ENCODE measurements around the gene NPIPB2. TPM values are rescaled to one million over a fixed set of nuclear protein-coding genes. Genes with fewer than 3 reads are reported as not detected.
A peak's percentile ranks its signal among the peaks of the same experiment; 100 is the strongest.

NPIPB2 gene
- total and polyA plus RNA-seq, 2 of the 8 experiments (the other 6 are each of a cell fraction or from before 2014, with no cell fraction given): 7.5 to 8.3 TPM

DNA sequence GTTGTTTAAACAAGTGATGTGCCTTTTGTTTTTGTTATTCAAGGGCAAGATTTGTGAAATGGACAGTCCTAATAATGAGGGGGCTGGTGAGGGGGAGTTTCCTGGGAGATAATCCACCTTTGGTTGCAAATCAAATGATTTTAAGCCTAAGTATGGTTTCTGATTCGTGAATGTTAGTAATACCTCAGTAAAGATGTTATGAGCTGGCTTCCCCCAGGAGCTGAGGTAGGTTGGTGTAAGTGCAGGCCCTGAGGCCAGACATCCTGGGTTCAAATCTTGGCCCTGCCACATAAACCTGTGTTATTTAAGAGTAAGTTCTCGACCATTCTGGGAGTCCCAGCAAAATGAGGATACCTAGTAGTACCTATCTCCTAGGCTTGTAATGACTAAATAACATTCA lies 36.2 kb upstream of the NPIPB2 start:
- CTCF ChIA-PET (ENCODE audit: partially characterized antibody): interaction anchor here (1.1 to 2.8 kb wide), 3 partner anchors 10 to 89 kb away, joined by 5 to 12 read pairs (median 8); no protein-coding TSS in a partner anchor
- WGBS, 2 experiments (ENCODE audit: extremely low coverage in 1 of 2, insufficient coverage in 1 of 2, insufficient read length in 1 of 2, insufficient replicate concordance in 2 of 2, low coverage in 1 of 2, low lambda C conversion rate in 2 of 2, missing lambda C conversion rate in 1 of 2): 83% methylated on average over 2 of the region's 2 CpGs; no CpG with 5 or more reads in 1 of the 2 experiments
- FAIRE-seq: no peak
- no peak for TF ChIP-seq MAFK (IDR thresholded peaks at IDR 0.05; ENCODE audit: low read depth, low read length)
- no peak for TF ChIP-seq CTCF (IDR thresholded peaks at IDR 0.05; ENCODE audit: control extremely low read depth in 1 of 3, insufficient read depth in 1 of 3, low read depth in 1 of 3, low read length in 3 of 3)
- no peak for TF ChIP-seq EZH2 (IDR thresholded peaks at IDR 0.05; ENCODE audit: low read depth, low read length, severe bottlenecking)
- TF ChIP-seq POU5F1 (IDR thresholded peaks at IDR 0.05; ENCODE audit: low read depth, low read length): no peak
- TF ChIP-seq KDM5A (IDR thresholded peaks at IDR 0.05; ENCODE audit: low read length): no peak
- no peak for TF ChIP-seq TCF12 (IDR thresholded peaks at IDR 0.05; ENCODE audit: low read depth, low read length)
- TF ChIP-seq CBX5 (IDR thresholded peaks at IDR 0.05; ENCODE audit: low read depth, low read length): no peak
- TF ChIP-seq RNF2 (IDR thresholded peaks at IDR 0.05; ENCODE audit: borderline replicate concordance, low read depth, low read length, missing control alignments, poor library complexity, severe bottlenecking): no peak
- TF ChIP-seq SAP30 (IDR thresholded peaks at IDR 0.05; ENCODE audit: insufficient read depth, insufficient replicate concordance, low read length): no peak
- TF ChIP-seq SIRT6 (IDR thresholded peaks at IDR 0.05; ENCODE audit: low read length): no peak
- no peak for TF ChIP-seq JUND (IDR thresholded peaks at IDR 0.05; ENCODE audit: low read length)

More for the DNA sequence above, 36.2 kb upstream of the NPIPB2 start:
- H3K18ac ChIP-seq (ENCODE audit: extremely low read depth, low read length): no peak overlapping the region
- no peak overlapping the region for H3K27ac ChIP-seq (ENCODE audit: low read depth, low read length)
- no peak overlapping the region for H4K5ac ChIP-seq (ENCODE audit: insufficient read length, low read depth, low read length)
- H2BK120ac ChIP-seq (replicated peaks; ENCODE audit: low read depth, low read length): no peak overlapping the region
- no peaks in the 10 kb centered on the region for H3K36me3 ChIP-seq (ENCODE audit: control insufficient read depth in 2 of 4, insufficient read depth in 4 of 4, low read length in 3 of 4)
- POLR2A ChIA-PET (ENCODE audit: partially characterized antibody): interaction anchor here (0.8 to 0.9 kb wide), 2 partner anchors 16 to 22 kb away, joined by 3 to 4 read pairs; no protein-coding TSS in a partner anchor
- no peak overlapping the region for H4K91ac ChIP-seq (replicated peaks; ENCODE audit: insufficient read length, low read length)
- no peaks in the 10 kb centered on the region for H3K79me2 ChIP-seq (ENCODE audit: control insufficient read depth in 1 of 2, insufficient read depth in 2 of 2, low read length in 2 of 2)
- no peak overlapping the region for H3K9ac ChIP-seq (replicated peaks in 1 of 4; ENCODE audit: extremely low read depth in 1 of 4, low read depth in 3 of 4, low read length in 3 of 4)
- peaks cover 11% of the 10 kb centered on the region for H3K23me2 ChIP-seq (ENCODE audit: low read depth, low read length)
- peaks cover 0 to 6% (median 2%) of the 10 kb centered on the region in 4 experiments; a peak in 3 of 7 replicates for H3K4me1 ChIP-seq (replicated peaks in 1 of 4; ENCODE audit: control insufficient read depth in 3 of 4, insufficient read depth in 4 of 4, low read length in 3 of 4)
- no peak for DNase-seq (ENCODE audit: low read depth in 1 of 2, low spot score in 2 of 2)
- H2BK20ac ChIP-seq (ENCODE audit: low read length): no peak overlapping the region
- H3K23ac ChIP-seq (ENCODE audit: insufficient read length): no peak overlapping the region
- no peaks in the 10 kb centered on the region for H4K20me1 ChIP-seq (replicated peaks in 1 of 2; ENCODE audit: control insufficient read depth in 1 of 2, insufficient read depth in 2 of 2, low read length in 2 of 2)
- no peak overlapping the region for H2AFZ ChIP-seq (ENCODE audit: low read length)
- H3K79me1 ChIP-seq (ENCODE audit: low read depth, low read length): no peaks in the 10 kb centered on the region; the same call in 1 of the 2 replicates
- no peak overlapping the region for H2BK5ac ChIP-seq (ENCODE audit: low read depth, low read length)
- no peaks in the 10 kb centered on the region for H3K27me3 ChIP-seq (replicated peaks in 1 of 4; ENCODE audit: control insufficient read depth in 3 of 4, extremely low read depth in 1 of 4, insufficient read depth in 3 of 4, low read length in 3 of 4)
- no peak overlapping the region for H2BK12ac ChIP-seq (ENCODE audit: low read depth, low read length)
- H2AK5ac ChIP-seq (ENCODE audit: low read depth, low read length): no peak overlapping the region
- H3K4ac ChIP-seq (replicated peaks; ENCODE audit: insufficient read length, low read depth, low read length): no peak overlapping the region
- H3K4me3 ChIP-seq (ENCODE audit: extremely low read depth in 1 of 4, insufficient read depth in 2 of 4, low read depth in 3 of 4, low read length in 4 of 4): no peak overlapping the region
- no peak overlapping the region for H2BK15ac ChIP-seq (ENCODE audit: low read length)
- peak overlapping the region in 1 of 2 experiments; percentile 97; a peak in 2 of 4 replicates for H3K4me2 ChIP-seq (ENCODE audit: insufficient read depth in 1 of 2, low read depth in 2 of 2, low read length in 2 of 2)
- no peak overlapping the region for H3K56ac ChIP-seq (replicated peaks; ENCODE audit: insufficient read length, low read depth, low read length)
- H4K8ac ChIP-seq (ENCODE audit: extremely low read depth, insufficient read depth, low read length): no peak overlapping the region
- no peaks in the 10 kb centered on the region for H3K9me3 ChIP-seq (ENCODE audit: insufficient read depth in 2 of 2, low read depth in 1 of 2, low read length in 1 of 2)
- H3K14ac ChIP-seq (ENCODE audit: insufficient read length): no peak overlapping the region

Data from H1 (cell line).